Small intestine (tissue), 7 donors: ENCODE data around the gene ALOX12. TPM values are rescaled to one million over a fixed set of nuclear protein-coding genes. Genes with fewer than 3 reads are reported as not detected.
"Not testable (repeated sequence)": the region's sequence is repeated elsewhere in the genome, so short reads cannot be mapped to it uniquely, and the experiment has no call there.

Source experiments
- DNase-seq, 2 donors: peaks; one replicate each; pipeline versions ENCODE4 v3.0.0 to v3.0.0-alpha.2; 2013
- FAIRE-seq: peaks from 2 replicates; lab custom pipeline; 2012; peaks lifted over from hg19 to GRCh38; lab: Jason Lieb, UNC
- H3K27ac ChIP-seq, 3 donors: one replicate each; pipeline ENCODE4 v1.5.1; 2013; ENCODE audit warnings: low read length in 2 of 3, mild to moderate bottlenecking in 2 of 3, control low read depth in 1 of 3, inconsistent platforms in 1 of 3, low read depth in 1 of 3, moderate library complexity in 1 of 3
- H3K27me3 ChIP-seq, 3 donors: one replicate each; pipeline ENCODE4 v1.6.1; 2013; ENCODE audit warnings: low read length in 3 of 3, inconsistent platforms in 1 of 3; ENCODE audit not compliant: control insufficient read depth in 3 of 3, insufficient read depth in 3 of 3
- H3K36me3 ChIP-seq, 3 donors: one replicate each; pipeline ENCODE4 v1.6.1; 2013; ENCODE audit warnings: low read length in 3 of 3, inconsistent platforms in 1 of 3, low read depth in 1 of 3, mild to moderate bottlenecking in 1 of 3, moderate library complexity in 1 of 3; ENCODE audit not compliant: control insufficient read depth in 3 of 3, insufficient read depth in 2 of 3
- H3K4me1 ChIP-seq, 3 donors: one replicate each; pipeline ENCODE4 v1.6.1; 2013; ENCODE audit warnings: low read length in 2 of 3, inconsistent platforms in 1 of 3, low read depth in 1 of 3, mild to moderate bottlenecking in 1 of 3, moderate library complexity in 1 of 3; ENCODE audit not compliant: control insufficient read depth in 3 of 3, insufficient read depth in 2 of 3
- H3K4me3 ChIP-seq, 3 donors: one replicate each; pipeline ENCODE4 v1.5.1; 2013; ENCODE audit warnings: low read length in 3 of 3, control low read depth in 1 of 3, inconsistent platforms in 1 of 3, low read depth in 1 of 3, mild to moderate bottlenecking in 1 of 3, moderate library complexity in 1 of 3
- H3K9me3 ChIP-seq, 2 donors: one replicate each; pipeline ENCODE4 v1.6.1; 2013; ENCODE audit warnings: low read depth in 1 of 2, low read length in 1 of 2; ENCODE audit not compliant: control insufficient read depth in 2 of 2, insufficient read depth in 1 of 2
- WGBS, 3 donors: extraction: QIAGEN DNeasy Blood & Tissue Kit; methylation state at CpG; one replicate each; pipeline ENCODE4 v1.1.7; 2013; 5-methylcytosine and 5-hydroxymethylcytosine counted together
- polyA plus RNA-seq, 4 donors: library from polyadenylated mRNA; stranded (reverse) in 3 of 4; unstranded in 1 of 4; fragments of 200-250 nt in 3 of 4; fragments of 120-200 nt in 1 of 4; gene quantifications; one replicate each; pipeline versions ENCODE4 v1.2.1 to v1.2.3, GENCODE V29; 2013
- donor health status: healthy with polysubstance abuse.
- donor health status: control.
- donor health status: control.
- donor health status: Bipolar disorder and iron deficiency.
- donor health status: healthy.

ALOX12 gene
- polyA plus RNA-seq, 4 donors, result 0.04 to 1.2 TPM; not detected in 2

DNA sequence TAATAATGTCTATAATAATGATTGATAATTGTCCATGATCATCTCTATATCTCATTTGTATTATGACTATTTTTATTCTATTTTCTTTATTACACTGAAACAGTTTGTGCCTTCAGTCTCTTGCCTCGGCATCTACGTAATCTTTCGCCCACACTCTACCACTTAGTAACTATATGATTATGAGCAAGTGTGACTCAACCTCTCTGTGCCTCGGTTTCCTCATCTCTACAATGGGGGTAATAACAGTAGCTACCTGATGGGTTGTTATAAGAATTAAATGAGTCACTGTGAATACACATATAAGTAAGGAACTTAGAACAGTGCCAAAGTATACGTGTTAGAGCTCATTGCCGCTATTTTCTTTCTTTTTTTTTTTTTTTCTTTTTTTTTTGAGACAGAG lies 51.7 kb downstream of the ALOX12 start:
- DNase-seq, result no peak
- no peak overlapping the region for H3K27ac ChIP-seq
- H3K4me3 ChIP-seq, result no peak overlapping the region
- FAIRE-seq, result no peak
- no peaks in the 10 kb centered on the region for H3K9me3 ChIP-seq
- WGBS, 3 donors, result 21 to 59% (median 27%) methylated on average over 6 of the region's 6 CpGs
- H3K36me3 ChIP-seq, result no peaks in the 10 kb centered on the region
- H3K4me1 ChIP-seq, result peaks cover 4 to 37% (median 5%) of the 10 kb centered on the region in 3 donors
- H3K27me3 ChIP-seq, result peaks cover 0 to 34% (median 0%) of the 10 kb centered on the region in 3 donors

- FAIRE-seq (no peak), DNase-seq (no peak)
- Histone ChIP-seq H3K27ac (no peak overlapping the region), H3K36me3 (no peaks in the 10 kb centered on the region), H3K9me3 (no peaks in the 10 kb centered on the region), H3K4me3 (no peak overlapping the region), H3K27me3 (peaks cover 0 to 20% (median 0%) of the 10 kb centered on the region in 3 donors), H3K4me1 (peaks cover 0 to 23% (median 3%) of the 10 kb centered on the region in 3 donors)
- WGBS, 3 donors, result 73 to 88% (median 76%) methylated on average over 6 of the region's 6 CpGs
Measured at GRCh38 chr17:7048968-7049367, 53.1 kb downstream of the ALOX12 start.

- H3K27ac ChIP-seq, DNase-seq, FAIRE-seq, H3K36me3 ChIP-seq, H3K27me3 ChIP-seq, H3K4me3 ChIP-seq, H3K9me3 ChIP-seq: not testable (repeated sequence)
- H3K4me1 ChIP-seq, result peaks cover 0 to 13% (median 3%) of the 10 kb centered on the region in 3 donors
- 75 to 79% (median 76%) methylated on average over 8 to 9 of the region's 9 CpGs for WGBS, 3 donors
Measured at GRCh38 chr17:7050583-7050982, 54.7 kb downstream of the ALOX12 start.

- H3K36me3 ChIP-seq, result no peaks in the 10 kb centered on the region
- WGBS, 3 donors, result 74 to 85% (median 83%) methylated on average over 4 of the region's 4 CpGs
- H3K27me3 ChIP-seq, result no peaks in the 10 kb centered on the region
- H3K4me1 ChIP-seq, result no peaks in the 10 kb centered on the region
- no peaks in the 10 kb centered on the region for H3K9me3 ChIP-seq
- H3K4me3 ChIP-seq, result no peak overlapping the region
- no peak for FAIRE-seq
- H3K27ac ChIP-seq, result no peak overlapping the region
- DNase-seq, result no peak
Measured at GRCh38 chr17:7056386-7056785, 60.5 kb downstream of the ALOX12 start.

DNA sequence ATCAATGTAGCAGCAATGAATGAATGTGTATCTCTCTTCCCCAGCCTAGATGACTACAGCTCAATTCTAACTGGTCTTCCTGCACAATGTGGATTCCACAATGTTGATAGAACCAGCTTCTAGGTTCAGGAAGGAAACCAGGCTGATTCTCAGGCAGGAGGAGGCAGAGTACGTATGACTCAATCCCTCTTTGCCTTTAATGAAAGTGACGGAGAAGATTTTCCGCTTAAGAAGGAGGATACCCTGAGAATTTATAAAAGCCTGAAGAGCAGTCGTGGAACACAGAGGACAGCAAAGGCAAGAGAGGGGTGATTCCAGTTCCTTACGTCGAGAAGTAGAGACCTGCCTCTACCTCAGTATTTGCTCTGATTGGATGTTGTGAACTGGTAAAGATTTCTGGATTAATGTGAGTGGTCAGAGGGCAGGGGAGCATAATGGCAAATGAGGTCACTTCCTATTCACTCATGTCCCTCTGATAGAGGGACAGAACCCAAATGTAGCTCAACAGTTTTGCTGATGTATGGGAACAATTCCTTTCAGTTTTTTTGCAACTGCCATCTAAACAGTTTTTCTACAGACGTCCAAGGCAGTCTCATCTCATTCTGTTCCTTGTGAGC lies 63.1 kb downstream of the ALOX12 start:
- Histone ChIP-seq H3K27me3 (peaks cover 0 to 4% (median 0%) of the 10 kb centered on the region in 3 donors), H3K9me3 (no peaks in the 10 kb centered on the region), H3K27ac (no peak overlapping the region), H3K4me3 (no peak overlapping the region), H3K36me3 (no peaks in the 10 kb centered on the region), H3K4me1 (no peaks in the 10 kb centered on the region)
- DNase-seq, result no peak
- WGBS, 3 donors, result 66 to 82% (median 69%) methylated on average over 7 of the region's 7 CpGs
- FAIRE-seq, result no peak

Other genes with a start within 250 kb of the ALOX12 start
- gene XAF1, start 240.0 kb upstream of the ALOX12 start, polyA plus RNA-seq, result 10 to 100 TPM in 2 of 4 donors, 1 to 10 TPM in 2; 7.6 to 52.7 (median 16.8) TPM
- gene FBXO39, start 219.8 kb upstream of the ALOX12 start, polyA plus RNA-seq, result 1 to 10 TPM in 1 of 4 donors, under 1 TPM in 1, not detected in 2; 0.66 to 1.2 TPM
- gene TEKT1, start 164.3 kb upstream of the ALOX12 start, polyA plus RNA-seq, result under 1 TPM in 1 of 4 donors, not detected in 3; 0.16 TPM
- gene RNASEK, start 16.6 kb downstream of the ALOX12 start, polyA plus RNA-seq, result 100 to 1,000 TPM; 204 to 313 (median 285) TPM
- gene BCL6B, start 27.0 kb downstream of the ALOX12 start, polyA plus RNA-seq, result 1 to 10 TPM in 3 of 4 donors, under 1 TPM in 1; 0.45 to 8.7 (median 4.2) TPM
- 10 to 100 TPM in 1 of 4 donors, 1 to 10 TPM in 3; 1.8 to 11.2 (median 5.0) TPM for gene SLC16A13, start 40.0 kb downstream of the ALOX12 start, polyA plus RNA-seq
- gene SLC16A11, start 48.0 kb downstream of the ALOX12 start, polyA plus RNA-seq, result 1 to 10 TPM in 1 of 4 donors, under 1 TPM in 1, not detected in 2; 0.68 to 2.3 TPM
- 10 to 100 TPM in 2 of 4 donors, 1 to 10 TPM in 1, under 1 TPM in 1; 0.45 to 14.6 (median 10.0) TPM for gene CLEC10A, start 84.2 kb downstream of the ALOX12 start, polyA plus RNA-seq
- under 1 TPM in 2 of 4 donors, not detected in 2; 0.46 to 0.81 TPM for gene ASGR2, start 118.8 kb downstream of the ALOX12 start, polyA plus RNA-seq
- gene ASGR1, start 183.3 kb downstream of the ALOX12 start, polyA plus RNA-seq, result 1 to 10 TPM; 1.9 to 2.9 (median 2.7) TPM
- 1 to 10 TPM in 3 of 4 donors, under 1 TPM in 1; 0.67 to 9.2 (median 4.2) TPM for gene DLG4, start 223.8 kb downstream of the ALOX12 start, polyA plus RNA-seq
- 1,000 to 10,000 TPM in 2 of 4 donors, 100 to 1,000 TPM in 2; 424 to 2,630 (median 1,444) TPM for gene ACADVL, start 223.9 kb downstream of the ALOX12 start, polyA plus RNA-seq
- 10 to 100 TPM in 3 of 4 donors, 1 to 10 TPM in 1; 8.1 to 44.4 (median 16.0) TPM for gene DVL2, start 238.5 kb downstream of the ALOX12 start, polyA plus RNA-seq
- 10 to 100 TPM; 26.4 to 44.3 (median 36.0) TPM for gene PHF23, start 243.4 kb downstream of the ALOX12 start, polyA plus RNA-seq
- gene GABARAP, start 246.4 kb downstream of the ALOX12 start, polyA plus RNA-seq, result 1,000 to 10,000 TPM in 1 of 4 donors, 100 to 1,000 TPM in 3; 541 to 1,100 (median 797) TPM